Endodermal cell (in vitro differentiated cells): Measurements from ENCODE around the gene PPT1. TPM values are rescaled to one million over a fixed set of nuclear protein-coding genes. Genes with fewer than 3 reads are reported as not detected.

Experiments used
- DNase-seq: peaks from one replicate; pipeline ENCODE4 v3.0.0-alpha.2; 2017
- H3K27ac ChIP-seq: 2 replicates; pipeline ENCODE4 v1.5.1; 2013; ENCODE audit warnings: mild to moderate bottlenecking, low read depth, low read length, moderate library complexity
- H3K27me3 ChIP-seq: 2 replicates; pipeline ENCODE4 v1.6.1; 2013; ENCODE audit warnings: mild to moderate bottlenecking, low read length, moderate library complexity; ENCODE audit not compliant: insufficient read depth, control insufficient read depth, poor library complexity, severe bottlenecking
- H3K36me3 ChIP-seq: 2 replicates; pipeline ENCODE4 v1.7.0; 2013; ENCODE audit warnings: mild to moderate bottlenecking, low read length, moderate library complexity; ENCODE audit not compliant: control insufficient read depth, insufficient read depth
- H3K4me1 ChIP-seq: one replicate; pipeline ENCODE4 v1.7.0; 2013; ENCODE audit warnings: low read length; ENCODE audit not compliant: control insufficient read depth, insufficient read depth
- H3K4me3 ChIP-seq: 2 replicates; pipeline ENCODE4 v1.5.1; 2013; ENCODE audit warnings: mild to moderate bottlenecking, low read length, moderate library complexity
- H3K9ac ChIP-seq: 2 replicates; pipeline ENCODE4 v1.6.1; 2013; ENCODE audit warnings: mild to moderate bottlenecking, low read length, moderate library complexity; ENCODE audit not compliant: poor library complexity, severe bottlenecking; ENCODE audit errors: extremely low read depth
- H3K9me3 ChIP-seq: 2 replicates; pipeline ENCODE4 v1.6.1; 2013; ENCODE audit warnings: mild to moderate bottlenecking, low read length, moderate library complexity; ENCODE audit not compliant: control insufficient read depth
- H3K27ac Mint-ChIP-seq: 2 replicates; pipeline ENCODE4 v1.8.0; 2020; ENCODE audit warnings: mixed read lengths
- H3K27me3 Mint-ChIP-seq: 2 replicates; pipeline ENCODE4 v1.8.0; 2021; ENCODE audit warnings: mild to moderate bottlenecking, mixed read lengths; ENCODE audit not compliant: insufficient read depth
- H3K36me3 Mint-ChIP-seq: 2 replicates; pipeline ENCODE4 v1.8.0; 2020; ENCODE audit warnings: low read depth, mixed read lengths
- H3K4me1 Mint-ChIP-seq: 2 replicates; pipeline ENCODE4 v1.8.0; 2020; ENCODE audit warnings: mixed read lengths
- H3K4me3 Mint-ChIP-seq: 2 replicates; pipeline ENCODE4 v1.8.0; 2020; ENCODE audit warnings: mild to moderate bottlenecking, moderate library complexity, mixed read lengths
- H3K9me3 Mint-ChIP-seq: 2 replicates; pipeline ENCODE4 v1.8.0; 2020; ENCODE audit warnings: mild to moderate bottlenecking, mixed read lengths
- WGBS, 2 experiments: methylation state at CpG; one replicate each; pipeline versions ENCODE4 v1.1.5 to v1.1.7; 2013; ENCODE audit warnings: missing lambda C conversion rate in 2 of 2, mixed read lengths in 1 of 2; ENCODE audit not compliant: insufficient coverage in 1 of 2, insufficient read length in 1 of 2; 5-methylcytosine and 5-hydroxymethylcytosine counted together
- total RNA-seq, 2 donors: library from RNA; stranded (reverse); fragmentation: NEBNext Ultra II Directional in 1 of 2; extraction: Animal tissue kit (Norgen Biotek cat#: 25700) in 1 of 2; gene quantifications; 2 replicates in 1 of 2; 3 replicates in 1 of 2; pipeline ENCODE4 v1.2.1, GENCODE V29; 2021
- TF ChIP-seq, protein P1 (sequence below): fragments of 200-600 bp; sonication (generic); conservative IDR thresholded peaks from 2 replicates; pipeline ENCODE4 v1.5.0; 2021; ENCODE audit warnings: antibody characterized with exemption, mild to moderate bottlenecking

Gene PPT1
- total RNA-seq, 2 donors from 2014 or later = 85.7 to 111 TPM

DNA sequence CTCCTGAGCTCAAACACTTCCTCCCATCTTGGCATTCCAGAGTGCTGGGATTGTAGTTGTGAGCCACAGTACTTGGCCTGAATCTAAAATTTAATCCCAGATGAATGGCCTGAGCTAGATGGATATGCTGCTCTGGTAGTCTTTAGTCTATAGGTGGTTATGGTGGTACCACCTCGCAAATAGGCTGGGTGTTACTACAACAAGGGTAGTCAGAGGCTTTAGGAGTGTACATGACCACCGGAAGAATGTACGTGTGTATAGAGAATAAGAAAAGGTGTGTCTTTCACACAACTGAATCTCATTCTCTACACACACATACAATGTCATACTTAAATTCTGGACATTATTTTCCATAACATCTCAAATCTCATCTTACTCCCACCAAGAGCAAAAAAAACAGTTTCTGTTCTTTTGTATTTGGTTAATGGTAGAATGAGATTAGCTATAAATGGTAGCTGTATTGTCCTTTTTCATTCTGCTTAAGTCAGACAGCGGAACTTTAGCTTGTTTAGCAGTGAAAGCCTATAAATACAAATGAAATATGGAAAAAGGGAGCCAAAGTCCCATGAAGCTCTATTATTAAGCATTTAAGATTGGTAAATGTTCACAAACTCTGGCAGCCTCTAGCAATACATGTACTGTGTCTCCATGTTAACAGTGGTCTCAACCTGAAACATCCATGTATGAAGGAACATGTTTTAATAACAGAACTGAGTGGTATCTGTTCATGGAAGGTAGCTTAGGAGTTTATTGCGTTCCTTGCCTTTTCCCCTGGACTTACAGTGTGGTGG, 40.3 kb downstream of the PPT1 start:
- H3K27ac Mint-ChIP-seq = no peak overlapping the region
- H3K27ac ChIP-seq = no peak overlapping the region

DNA sequence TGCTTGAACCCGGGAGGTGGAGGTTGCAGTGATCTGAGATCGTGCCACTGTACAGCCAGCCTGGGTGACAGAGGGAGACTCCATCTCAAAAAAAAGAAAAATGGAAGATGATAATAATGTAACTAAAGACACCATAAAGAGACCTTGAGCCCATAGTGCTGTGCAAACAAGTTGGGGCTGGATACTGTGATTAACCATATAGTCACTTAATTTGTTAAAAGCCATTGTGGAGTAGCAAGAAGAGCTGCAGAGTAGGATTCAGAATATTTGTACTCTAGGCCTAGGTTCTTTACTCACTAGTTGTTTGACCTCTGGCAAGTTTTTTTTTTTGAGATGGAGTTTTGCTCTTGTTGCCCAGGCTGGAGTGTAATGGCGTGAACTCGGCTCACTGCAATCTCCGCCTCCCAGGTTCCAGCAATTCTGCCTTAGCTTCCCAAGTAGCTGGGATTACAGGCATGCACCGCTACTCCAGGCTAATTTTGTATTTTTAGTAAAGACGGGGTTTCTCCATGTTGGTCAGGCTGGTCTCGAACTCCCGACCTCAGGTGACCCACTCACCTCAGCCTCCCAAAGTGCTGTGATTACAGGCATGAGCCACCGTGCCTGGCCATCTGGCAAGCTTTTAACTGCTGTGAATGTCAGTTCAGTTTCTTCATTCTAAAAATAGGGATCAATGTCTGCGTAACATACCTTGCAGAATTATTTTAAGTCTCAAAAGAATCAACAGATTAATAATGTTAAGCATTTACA, 43.7 kb downstream of the PPT1 start:
- Histone ChIP-seq H3K36me3 (peaks cover 64% of the 10 kb centered on the region), H3K4me1 (peaks cover 6% of the 10 kb centered on the region), H3K9me3 (no peaks in the 10 kb centered on the region), H3K27ac (no peak overlapping the region), H3K9ac (no peak overlapping the region), H3K27me3 (no peaks in the 10 kb centered on the region), H3K4me3 (no peak overlapping the region)
- Mint-ChIP-seq H3K27ac (no peak overlapping the region), H3K4me3 (no peak overlapping the region), H3K36me3 (peaks cover 36% of the 10 kb centered on the region), H3K4me1 (peaks cover 19% of the 10 kb centered on the region), H3K9me3 (no peaks in the 10 kb centered on the region), H3K27me3 (no peaks in the 10 kb centered on the region)
- TF ChIP-seq, protein P1, sequence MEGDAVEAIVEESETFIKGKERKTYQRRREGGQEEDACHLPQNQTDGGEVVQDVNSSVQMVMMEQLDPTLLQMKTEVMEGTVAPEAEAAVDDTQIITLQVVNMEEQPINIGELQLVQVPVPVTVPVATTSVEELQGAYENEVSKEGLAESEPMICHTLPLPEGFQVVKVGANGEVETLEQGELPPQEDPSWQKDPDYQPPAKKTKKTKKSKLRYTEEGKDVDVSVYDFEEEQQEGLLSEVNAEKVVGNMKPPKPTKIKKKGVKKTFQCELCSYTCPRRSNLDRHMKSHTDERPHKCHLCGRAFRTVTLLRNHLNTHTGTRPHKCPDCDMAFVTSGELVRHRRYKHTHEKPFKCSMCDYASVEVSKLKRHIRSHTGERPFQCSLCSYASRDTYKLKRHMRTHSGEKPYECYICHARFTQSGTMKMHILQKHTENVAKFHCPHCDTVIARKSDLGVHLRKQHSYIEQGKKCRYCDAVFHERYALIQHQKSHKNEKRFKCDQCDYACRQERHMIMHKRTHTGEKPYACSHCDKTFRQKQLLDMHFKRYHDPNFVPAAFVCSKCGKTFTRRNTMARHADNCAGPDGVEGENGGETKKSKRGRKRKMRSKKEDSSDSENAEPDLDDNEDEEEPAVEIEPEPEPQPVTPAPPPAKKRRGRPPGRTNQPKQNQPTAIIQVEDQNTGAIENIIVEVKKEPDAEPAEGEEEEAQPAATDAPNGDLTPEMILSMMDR = no peak
- DNase-seq = no peak
- WGBS, 2 experiments = 96 to 98% methylated on average over 10 to 11 of the region's 11 CpGs

More for the DNA sequence above, 40.3 kb downstream of the PPT1 start:
- Histone ChIP-seq H3K9ac (no peak overlapping the region), H3K4me1 (peaks cover 6% of the 10 kb centered on the region), H3K4me3 (peak overlapping the region; percentile 51), H3K27me3 (no peaks in the 10 kb centered on the region), H3K36me3 (peaks cover 72% of the 10 kb centered on the region), H3K9me3 (no peaks in the 10 kb centered on the region)
- peaks cover 48% of the 10 kb centered on the region for H3K36me3 Mint-ChIP-seq
- DNase-seq = no peak
- TF ChIP-seq, protein P1 = no peak
- H3K9me3 Mint-ChIP-seq = no peaks in the 10 kb centered on the region
- H3K27me3 Mint-ChIP-seq = no peaks in the 10 kb centered on the region
- 73 to 91% methylated on average over 1 to 5 of the region's 5 CpGs for WGBS, 2 experiments
- H3K4me3 Mint-ChIP-seq = no peak overlapping the region
- peaks cover 26% of the 10 kb centered on the region for H3K4me1 Mint-ChIP-seq

DNA sequence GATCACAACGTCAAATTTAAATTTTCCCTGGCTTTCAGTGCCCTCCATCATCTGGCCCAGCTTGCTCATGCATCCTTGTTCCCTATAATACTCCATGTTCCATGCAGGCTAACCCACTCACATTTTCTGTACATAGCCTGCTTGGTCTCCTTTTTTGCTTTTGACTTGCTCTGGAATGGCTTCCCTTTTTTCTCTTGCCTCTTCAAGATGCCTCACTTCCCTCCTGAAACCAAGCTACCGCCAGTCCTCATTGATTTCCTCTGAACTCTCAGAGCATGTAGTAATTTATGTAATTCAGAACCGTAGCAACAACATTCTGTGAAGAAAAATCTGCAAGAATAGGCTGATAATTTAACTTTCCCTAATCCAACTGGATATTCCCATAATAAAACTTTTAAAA, 46.2 kb downstream of the PPT1 start:
- no peak overlapping the region for H3K27ac Mint-ChIP-seq
- Histone ChIP-seq H3K27ac (no peak overlapping the region), H3K9me3 (no peaks in the 10 kb centered on the region), H3K36me3 (peaks cover 61% of the 10 kb centered on the region), H3K27me3 (no peaks in the 10 kb centered on the region), H3K4me1 (no peaks in the 10 kb centered on the region), H3K4me3 (no peak overlapping the region), H3K9ac (no peak overlapping the region)
- H3K4me1 Mint-ChIP-seq = peaks cover 3% of the 10 kb centered on the region
- no peaks in the 10 kb centered on the region for H3K27me3 Mint-ChIP-seq
- DNase-seq = no peak
- 96 to 100% methylated on average over 1 to 3 of the region's 3 CpGs for WGBS, 2 experiments
- H3K36me3 Mint-ChIP-seq = peaks cover 38% of the 10 kb centered on the region
- H3K4me3 Mint-ChIP-seq = no peak overlapping the region
- TF ChIP-seq, protein P1 = no peak
- H3K9me3 Mint-ChIP-seq = no peaks in the 10 kb centered on the region
